ENCODE measurements around the gene RNASE8. TPM values are rescaled to one million over a fixed set of nuclear protein-coding genes. Genes with fewer than 3 reads are reported as not detected.
A peak's percentile ranks its signal among the peaks of the same experiment; 100 is the strongest.

The RNASE8 gene
- total and polyA plus RNA-seq, 7 donors: not detected

DNA sequence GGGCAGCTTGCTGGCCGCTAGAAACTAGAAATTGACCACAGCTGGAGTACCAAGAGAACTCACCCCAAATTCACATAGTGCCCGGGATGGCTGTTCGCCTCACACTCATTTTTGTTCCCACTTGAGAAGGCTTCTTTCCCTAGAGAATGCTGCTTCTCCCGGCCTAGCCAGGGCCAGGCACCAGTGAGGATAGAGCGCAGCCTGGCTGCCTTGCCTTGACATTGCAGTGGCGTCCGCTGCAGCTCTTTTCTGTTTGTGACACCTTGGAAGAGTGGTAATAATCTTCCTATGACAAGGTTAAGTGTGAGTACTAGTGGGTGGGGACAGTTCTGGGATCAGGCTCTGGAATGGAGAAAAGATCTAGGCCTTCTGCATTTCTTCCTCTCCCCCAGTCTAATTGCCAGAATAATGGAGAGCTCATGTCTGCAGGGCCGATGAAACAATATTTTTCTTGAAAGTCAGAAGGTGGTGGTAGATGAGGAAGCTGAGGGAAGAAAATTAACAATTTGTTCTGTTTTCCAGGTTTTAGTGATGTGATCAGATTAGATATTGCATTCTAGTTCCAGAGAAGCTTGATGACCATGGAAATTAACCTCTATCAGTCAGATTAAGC is 46.9 kb downstream of the RNASE8 start:
- Histone ChIP-seq H3K36me3 (ENCODE audit: insufficient read depth in 1 of 2, low read depth in 1 of 2) (no peaks in the 10 kb centered on the region), H3K9me3 (no peaks in the 10 kb centered on the region), H3K27ac (peak overlapping the region; percentile 100), H3K4me1 (peaks cover 31% of the 10 kb centered on the region), H3K4me3 (peak overlapping the region; percentile 94), H3K27me3 (ENCODE audit: insufficient read depth in 3 of 3, low read length in 2 of 3) (no peaks in the 10 kb centered on the region)
- intact Hi-C loops (cut with DNase I): loop anchor here (1.0 to 10.0 kb wide), 6 partner anchors 34 to 642 kb away; partner anchors contain the start of genes ANG (in 1 of the 2), ARHGEF40 (in 1 of the 2), PIP4P1 (in 1 of the 2) and RNASE4 (in 1 of the 2)
- DNase-seq: peak; percentile 77 to 88
- 3 to 4% (median 4%) methylated on average over 8 of the region's 8 CpGs for WGBS, 3 donors
- TF ChIP-seq CTCF (IDR thresholded peaks at IDR 0.05): peak; percentile 96
- peak; percentile 74 to 83 (median 78) for ATAC-seq

GRCh38 chr14:21105095-21105494 is 47.5 kb downstream of the RNASE8 start:
- intact Hi-C loops (cut with DNase I): loop anchor here (2.0 to 10.0 kb wide), 3 partner anchors 90 to 420 kb away; partner anchors contain the start of genes ANG (in 1 of the 2) and RNASE4 (in 1 of the 2)
- no peaks in the 10 kb centered on the region for H3K27me3 ChIP-seq (ENCODE audit: insufficient read depth in 3 of 3, low read length in 2 of 3)
- peaks cover 26% of the 10 kb centered on the region for H3K4me1 ChIP-seq
- peak overlapping the region; percentile 94 for H3K4me3 ChIP-seq
- no peaks in the 10 kb centered on the region for H3K9me3 ChIP-seq
- TF ChIP-seq CTCF (IDR thresholded peaks at IDR 0.05): no peak
- H3K36me3 ChIP-seq (ENCODE audit: insufficient read depth in 1 of 2, low read depth in 1 of 2): no peaks in the 10 kb centered on the region
- peak overlapping the region; percentile 100 for H3K27ac ChIP-seq
- no peak for ATAC-seq
- DNase-seq: no peak
- WGBS, 3 donors: 79 to 82% (median 81%) methylated on average over 8 of the region's 8 CpGs

DNA sequence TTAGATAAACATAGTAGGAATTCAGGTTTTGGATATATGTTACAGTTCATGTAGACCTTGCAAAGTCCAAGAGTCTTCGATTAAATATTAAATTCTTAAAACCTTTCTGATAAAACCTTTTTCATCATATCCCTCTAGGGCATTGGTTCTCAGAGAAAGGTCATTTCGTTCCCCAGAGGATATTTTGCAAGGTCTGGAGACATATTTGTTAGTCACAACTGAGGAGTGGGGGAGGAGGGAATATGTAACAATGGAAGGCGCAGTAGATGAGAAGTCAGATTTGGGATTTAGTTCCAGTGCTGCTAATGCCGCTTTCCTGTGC is 48.5 kb downstream of the RNASE8 start:
- DNase-seq (no peak), ATAC-seq (no peak)
- no peaks in the 10 kb centered on the region for H3K36me3 ChIP-seq (ENCODE audit: insufficient read depth in 1 of 2, low read depth in 1 of 2)
- WGBS, 3 donors: 51 to 54% (median 52%) methylated on average over 4 of the region's 4 CpGs
- no peaks in the 10 kb centered on the region for H3K27me3 ChIP-seq (ENCODE audit: insufficient read depth in 3 of 3, low read length in 2 of 3)
- peak overlapping the region; percentile 20 for H3K4me3 ChIP-seq
- TF ChIP-seq CTCF (IDR thresholded peaks at IDR 0.05): no peak
- intact Hi-C loops (cut with DNase I): loop anchor here (5.0 to 10.0 kb wide), 2 partner anchors 249 to 421 kb away; partner anchors contain the start of genes ANG (in 1 of the 2) and RNASE4 (in 1 of the 2)
- no peaks in the 10 kb centered on the region for H3K9me3 ChIP-seq
- H3K4me1 ChIP-seq: peaks cover 26% of the 10 kb centered on the region
- H3K27ac ChIP-seq: peak overlapping the region; percentile 30

- peak overlapping the region; percentile 30 for H3K27ac ChIP-seq
- intact Hi-C loops (cut with DNase I): loop anchor here (5.0 to 10.0 kb wide), 2 partner anchors 249 to 422 kb away; partner anchors contain the start of genes ANG (in 1 of the 2) and RNASE4 (in 1 of the 2)
- H3K27me3 ChIP-seq (ENCODE audit: insufficient read depth in 3 of 3, low read length in 2 of 3): no peaks in the 10 kb centered on the region
- TF ChIP-seq CTCF (IDR thresholded peaks at IDR 0.05): peak; percentile 86
- peak overlapping the region; percentile 20 for H3K4me3 ChIP-seq
- H3K9me3 ChIP-seq: no peaks in the 10 kb centered on the region
- no peaks in the 10 kb centered on the region for H3K36me3 ChIP-seq (ENCODE audit: insufficient read depth in 1 of 2, low read depth in 1 of 2)
- ATAC-seq (peak in 3 of 4 donors; percentile 27 to 41 (median 34)), DNase-seq (peak; percentile 78 to 89)
- WGBS, 3 donors: 7 to 15% (median 10%) methylated on average over 11 of the region's 11 CpGs
- peaks cover 26% of the 10 kb centered on the region for H3K4me1 ChIP-seq
These were observed 49.1 kb downstream of the RNASE8 start for GRCh38 chr14:21106498-21107282.
